Fibroblast of skin of back (primary cell): ENCODE measurements around the gene ZNF574.

ENCODE experiments used
- DNase-seq: peaks from one replicate; pipeline ENCODE4 v3.0.0-alpha.2; 2013

The ZNF574 gene

GRCh38 chr19:42102877-42103276, 26.9 kb downstream of the ZNF574 start:
- DNase-seq: no peak

- DNase-seq: no peak
Measured at GRCh38 chr19:42105368-42105767, 29.4 kb downstream of the ZNF574 start.

- peak; percentile 85 for DNase-seq
Measured at GRCh38 chr19:42108527-42109389, 32.8 kb downstream of the ZNF574 start.

- DNase-seq: no peak
Measured at GRCh38 chr19:42109896-42110295, 33.9 kb downstream of the ZNF574 start.

- DNase-seq: no peak
Measured at GRCh38 chr19:42110658-42111057, 34.7 kb downstream of the ZNF574 start.

- peak; percentile 92 for DNase-seq
Measured at GRCh38 chr19:42111384-42111783, 35.4 kb downstream of the ZNF574 start.

GRCh38 chr19:42111811-42112210, 35.8 kb downstream of the ZNF574 start:
- peak; percentile 81 for DNase-seq

- DNase-seq: peak; percentile 100
Measured at GRCh38 chr19:42113641-42114348, 37.8 kb downstream of the ZNF574 start.

GRCh38 chr19:42114412-42114811, 38.4 kb downstream of the ZNF574 start:
- DNase-seq: no peak

- DNase-seq: no peak
Measured at GRCh38 chr19:42115219-42115618, 39.3 kb downstream of the ZNF574 start.

- no peak for DNase-seq
Measured at GRCh38 chr19:42115705-42116104, 39.7 kb downstream of the ZNF574 start.

GRCh38 chr19:42116308-42117075, 40.5 kb downstream of the ZNF574 start:
- no peak for DNase-seq

GRCh38 chr19:42117076-42117475, 41.1 kb downstream of the ZNF574 start:
- no peak for DNase-seq

GRCh38 chr19:42120276-42120980, 44.5 kb downstream of the ZNF574 start:
- DNase-seq: no peak

- DNase-seq: no peak
Measured at GRCh38 chr19:42121036-42121621, 45.2 kb downstream of the ZNF574 start.

GRCh38 chr19:42121656-42122069, 45.7 kb downstream of the ZNF574 start:
- peak; percentile 95 for DNase-seq

- no peak for DNase-seq
Measured at GRCh38 chr19:42122691-42123607, 47.0 kb downstream of the ZNF574 start.

- DNase-seq: no peak
Measured at GRCh38 chr19:42123765-42124164, 47.8 kb downstream of the ZNF574 start.

- DNase-seq: no peak
Measured at GRCh38 chr19:42124386-42124901, 48.5 kb downstream of the ZNF574 start.

- no peak for DNase-seq
Measured at GRCh38 chr19:42125536-42125935, 49.6 kb downstream of the ZNF574 start.

- DNase-seq: no peak
Measured at GRCh38 chr19:42126574-42126973, 50.6 kb downstream of the ZNF574 start.
